HCT116 (cell line): ENCODE results near the gene SNRNP35. TPM values are rescaled to one million over a fixed set of nuclear protein-coding genes. Genes with fewer than 3 reads are reported as not detected.

ENCODE experiments used
- ATAC-seq: fragments of 200-7000 bp; cut with Tn5 transposase; 2 replicates; pipeline ENCODE4 v1.9.1; 2020; ENCODE audit warnings: mild to moderate bottlenecking, moderate library complexity
- BruUV-seq: library from RNA; stranded (reverse); fragments of 400-500 nt; replicated peaks from 2 replicates; lab custom pipeline; 2021; lab: Mats Ljungman, UMichigan
- CTCF ChIA-PET: fragments of 300-600 bp; sonication (Branson Sonifier 250); formaldehyde crosslinking; loops from one replicate; lab custom pipeline; 2021; ENCODE audit warnings: antibody characterized with exemption; lab: Charles Lee
- POLR2A ChIA-PET: fragments of 300-600, 350-600 bp; sonication (Branson Sonifier 250); formaldehyde crosslinking; loops from one replicate; lab custom pipeline; 2021; ENCODE audit warnings: antibody characterized with exemption; lab: Charles Lee
- RAD21 ChIA-PET, 2 experiments: fragments of 300-600 bp; sonication (Branson Sonifier 250); formaldehyde crosslinking; loops; one replicate each; lab custom pipeline; 2023; ENCODE audit warnings: low total read pairs in 2 of 2; ENCODE audit not compliant: uncharacterized antibody in 2 of 2, unreplicated experiment in 2 of 2, low non-redundant PET in 1 of 2; lab: Charles Lee
- DNase-seq: peaks from one replicate; pipeline ENCODE4 v3.0.0-alpha.2; 2010; ENCODE audit warnings: low read depth, low spot score
- H2AFZ ChIP-seq: fragments of 200-600 bp; shearing (Covaris generic), sonication (generic); 2 replicates; pipeline ENCODE4 v1.6.1; 2017; ENCODE audit warnings: low read depth, mixed run types, mixed read lengths, antibody characterized with exemption, low read length; ENCODE audit not compliant: poor library complexity, severe bottlenecking
- H3K27ac ChIP-seq: 2 replicates; pipeline ENCODE4 v1.5.1; 2012; ENCODE audit warnings: low read depth, low read length
- H3K27me3 ChIP-seq: fragments of 200-600 bp; sonication (generic); 2 replicates; pipeline ENCODE4 v1.6.1; 2016; ENCODE audit warnings: mixed run types, low read length, mixed read lengths; ENCODE audit not compliant: insufficient read depth
- H3K36me3 ChIP-seq, 2 experiments: fragments of 200-500 bp in 1 of 2; fragments of 200-600 bp in 1 of 2; sonication (Bioruptor generic) in 1 of 2; sonication (generic) in 1 of 2; 2 replicates each; pipeline versions ENCODE4 v1.5.1 to v1.6.1; 2014 to 2016; ENCODE audit warnings: low read length in 2 of 2, inconsistent platforms in 1 of 2, mixed read lengths in 1 of 2, mixed run types in 1 of 2; ENCODE audit not compliant: insufficient read depth in 2 of 2, control insufficient read depth in 1 of 2
- H3K4me1 ChIP-seq, 2 experiments: fragments of 200-600 bp in 1 of 2; sonication (generic) in 1 of 2; 2 replicates each; pipeline versions ENCODE4 v1.5.1 to v1.6.1; 2012 to 2017; ENCODE audit warnings: low read length in 2 of 2, inconsistent platforms in 1 of 2, mild to moderate bottlenecking in 1 of 2, mixed read lengths in 1 of 2, mixed run types in 1 of 2, moderate library complexity in 1 of 2; ENCODE audit not compliant: insufficient read depth in 2 of 2, control insufficient read depth in 1 of 2
- H3K4me2 ChIP-seq: fragments of 200-600 bp; sonication (generic); 2 replicates; pipeline ENCODE4 v1.6.1; 2017; ENCODE audit warnings: mixed run types, low read length, mixed read lengths
- H3K4me3 ChIP-seq, 2 experiments: fragments of 200-600 bp in 1 of 2; sonication (generic) in 1 of 2; replicated peaks in 1 of 2; 2 replicates each; pipeline ENCODE4 v1.5.1; 2011 to 2016; ENCODE audit warnings: low read length in 2 of 2, control low read depth in 1 of 2, low read depth in 1 of 2, mild to moderate bottlenecking in 1 of 2, mixed read lengths in 1 of 2, mixed run types in 1 of 2
- H3K79me2 ChIP-seq: fragments of 200-600 bp; sonication (generic); 2 replicates; pipeline ENCODE4 v1.6.1; 2017; ENCODE audit warnings: mild to moderate bottlenecking, mixed run types, low read length, moderate library complexity, mixed read lengths; ENCODE audit not compliant: insufficient read depth
- H3K9ac ChIP-seq: fragments of 200-600 bp; sonication (generic); 2 replicates; pipeline ENCODE4 v1.6.1; 2016; ENCODE audit warnings: low read length, mixed read lengths
- H3K9me2 ChIP-seq: fragments of 200-600 bp; sonication (generic), shearing (Covaris generic); 2 replicates; pipeline ENCODE4 v1.6.1; 2017; ENCODE audit warnings: mixed run types, mild to moderate bottlenecking, moderate library complexity; ENCODE audit not compliant: insufficient read depth
- H3K9me3 ChIP-seq, 2 experiments: fragments of 200-500 bp in 1 of 2; fragments of 200-600 bp in 1 of 2; sonication (Bioruptor generic) in 1 of 2; sonication (generic) in 1 of 2; 2 replicates each; pipeline ENCODE4 v1.6.1; 2014 to 2017; ENCODE audit warnings: low read length in 2 of 2, mixed read lengths in 2 of 2, inconsistent platforms in 1 of 2, low read depth in 1 of 2, mild to moderate bottlenecking in 1 of 2, mixed run types in 1 of 2, moderate library complexity in 1 of 2; ENCODE audit not compliant: control insufficient read depth in 1 of 2, insufficient read depth in 1 of 2
- H4K20me1 ChIP-seq: fragments of 200-600 bp; sonication (generic), shearing (Covaris generic); 2 replicates; pipeline ENCODE4 v1.6.1; 2017; ENCODE audit warnings: mixed run types, mild to moderate bottlenecking, moderate library complexity; ENCODE audit not compliant: insufficient read depth
- CEBPB ChIP-seq: IDR thresholded peaks from 2 replicates; pipeline ENCODE4 v1.6.1; 2012; ENCODE audit warnings: low read depth
- CTCF ChIP-seq, 3 experiments: fragments of 200-600 bp in 1 of 3; sonication (generic) in 1 of 3; IDR thresholded peaks in 2 of 3; conservative IDR thresholded peaks in 1 of 3; 2 replicates each; pipeline ENCODE4 v1.5.1; 2012 to 2017; ENCODE audit warnings: low read depth in 2 of 3, low read length in 2 of 3, antibody characterized with exemption in 1 of 3, borderline replicate concordance in 1 of 3, control low read depth in 1 of 3, mild to moderate bottlenecking in 1 of 3, mixed read lengths in 1 of 3, mixed run types in 1 of 3, moderate library complexity in 1 of 3; ENCODE audit not compliant: insufficient read depth in 1 of 3
- EZH2 ChIP-seq: fragments of 200-600 bp; sonication (generic); IDR thresholded peaks from 2 replicates; pipeline ENCODE4 v1.6.1; 2017; ENCODE audit warnings: antibody characterized with exemption, mixed run types
- EZH2phosphoT487 ChIP-seq: fragments of 200-600 bp; IDR thresholded peaks from 2 replicates; pipeline ENCODE4 v1.6.1; 2018; ENCODE audit warnings: antibody characterized with exemption, borderline replicate concordance
- FOSL1 ChIP-seq: IDR thresholded peaks from 2 replicates; pipeline ENCODE4 v1.6.1; 2012; ENCODE audit warnings: low read depth
- JUND ChIP-seq: IDR thresholded peaks from 2 replicates; pipeline ENCODE4 v1.6.1; 2012
- POLR2A ChIP-seq: IDR thresholded peaks from 2 replicates; pipeline ENCODE4 v1.7.0; 2011; ENCODE audit warnings: borderline replicate concordance; ENCODE audit not compliant: insufficient read depth, insufficient read length; ENCODE audit errors: extremely low read depth
- POLR2AphosphoS5 ChIP-seq: IDR thresholded peaks from 2 replicates; pipeline ENCODE4 v1.6.1; 2011; ENCODE audit warnings: mild to moderate bottlenecking, low read depth, low read length, moderate library complexity
- SIN3A ChIP-seq: IDR thresholded peaks from 2 replicates; pipeline ENCODE4 v1.6.1; 2012; ENCODE audit warnings: low read depth
- TCF7L2 ChIP-seq: IDR thresholded peaks from 2 replicates; pipeline ENCODE4 v1.7.0; 2011; ENCODE audit warnings: borderline replicate concordance, inconsistent platforms; ENCODE audit not compliant: insufficient read depth, insufficient read length; ENCODE audit errors: extremely low read depth
- ZBTB33 ChIP-seq: IDR thresholded peaks from 2 replicates; pipeline ENCODE4 v1.6.1; 2011; ENCODE audit warnings: mild to moderate bottlenecking, low read length, moderate library complexity; ENCODE audit not compliant: insufficient replicate concordance; ENCODE audit errors: extremely low read depth
- ZFX ChIP-seq: fragments of 450-650 bp; IDR thresholded peaks from 2 replicates; pipeline ENCODE4 v1.6.1; 2017
- ZNF274 ChIP-seq: fragments of 200-500 bp; sonication (Bioruptor generic); IDR thresholded peaks from 2 replicates; pipeline ENCODE4 v1.6.1; 2014; ENCODE audit warnings: mild to moderate bottlenecking, low read depth, low read length, inconsistent platforms
- intact Hi-C: fragments of 100-400 bp; cut with micrococcal nuclease; formaldehyde crosslinking; loops from 2 replicates; pipeline ENCODE4 v1.10.0; 2022
- total RNA-seq: library from RNA; stranded (reverse); gene quantifications from one replicate; pipeline ENCODE4 v1.2.1, GENCODE V29; 2021; ENCODE audit not compliant: unreplicated experiment

Gene SNRNP35
- total RNA-seq, 1 experiment from 2014 or later: 12.4 TPM

GRCh38 chr12:123497065-123497464 is 39.1 kb downstream of the SNRNP35 start (continued):
- no peak for TF ChIP-seq ZNF274
- TF ChIP-seq SIN3A: no peak

GRCh38 chr12:123498126-123498825 is 40.3 kb downstream of the SNRNP35 start:
- no peaks in the 10 kb centered on the region for H3K27me3 ChIP-seq
- no peak for TF ChIP-seq EZH2phosphoT487
- TF ChIP-seq CTCF (IDR thresholded peaks at IDR 0.05 in 2 of 3, conservative IDR thresholded peaks at IDR 0.05 in 1 of 3; ENCODE audit: borderline replicate concordance in 1 of 3, insufficient read depth in 1 of 3, low read depth in 2 of 3, low read length in 2 of 3): no peak
- TF ChIP-seq JUND: no peak
- no peak for TF ChIP-seq FOSL1
- TF ChIP-seq ZBTB33: no peak
- no peak for TF ChIP-seq POLR2A
- no peak for TF ChIP-seq ZFX
- TF ChIP-seq CEBPB: no peak
- TF ChIP-seq POLR2AphosphoS5: no peak
- TF ChIP-seq EZH2: no peak
- no peak for TF ChIP-seq TCF7L2
- no peaks in the 10 kb centered on the region for H3K4me1 ChIP-seq
- no peak overlapping the region for H3K4me2 ChIP-seq
- H2AFZ ChIP-seq: no peak overlapping the region
- intact Hi-C loops: no loop called here
- H3K9me2 ChIP-seq: no peaks in the 10 kb centered on the region
- H4K20me1 ChIP-seq: no peaks in the 10 kb centered on the region
- RAD21 ChIA-PET: no interaction called here
- H3K9ac ChIP-seq: no peak overlapping the region
- BruUV-seq: no TSS peak
- H3K27ac ChIP-seq: no peak overlapping the region
- ATAC-seq (no peak), DNase-seq (no peak)
- H3K36me3 ChIP-seq: no peaks in the 10 kb centered on the region; a peak in 2 of 4 replicates
- POLR2A ChIA-PET: no interaction called here
- H3K79me2 ChIP-seq: no peaks in the 10 kb centered on the region
- H3K4me3 ChIP-seq: no peak overlapping the region
- H3K9me3 ChIP-seq: no peaks in the 10 kb centered on the region
- CTCF ChIA-PET: no interaction called here
